GM23338 (cell line): ENCODE results near the gene KAZN. TPM values are rescaled to one million over a fixed set of nuclear protein-coding genes. Genes with fewer than 3 reads are reported as not detected.

ENCODE experiments used
- ATAC-seq: fragments of 200-7000 bp; cut with Tn5 transposase; 3 replicates; pipeline ENCODE4 v1.9.1; 2020
- DNase-seq: peaks from one replicate; pipeline ENCODE4 v3.0.0-alpha.2; 2015; ENCODE audit warnings: low spot score
- H2AFZ ChIP-seq: fragments of 200-600 bp; sonication (generic); 2 replicates; pipeline ENCODE4 v1.8.0; 2016; ENCODE audit warnings: antibody characterized with exemption, mild to moderate bottlenecking, moderate library complexity
- H3F3A ChIP-seq: fragments of 200-600 bp; sonication (generic); replicated peaks from 2 replicates; pipeline ENCODE4 v1.8.0; 2017; ENCODE audit warnings: antibody characterized with exemption, mixed run types, low read depth
- H3K27ac ChIP-seq: fragments of 200-600 bp; sonication (generic); 2 replicates; pipeline ENCODE4 v1.6.1; 2016; ENCODE audit warnings: low read depth
- H3K27me3 ChIP-seq: fragments of 200-600 bp; sonication (generic); 2 replicates; pipeline ENCODE4 v1.8.0; 2016; ENCODE audit warnings: mild to moderate bottlenecking, mixed run types, moderate library complexity; ENCODE audit not compliant: insufficient read depth
- H3K36me3 ChIP-seq: fragments of 200-600 bp; sonication (generic); 2 replicates; pipeline ENCODE4 v1.8.0; 2016; ENCODE audit warnings: mild to moderate bottlenecking; ENCODE audit not compliant: insufficient read depth
- H3K4me1 ChIP-seq: fragments of 200-600 bp; sonication (generic); 2 replicates; pipeline ENCODE4 v1.8.0; 2016; ENCODE audit warnings: mild to moderate bottlenecking, moderate library complexity; ENCODE audit not compliant: insufficient read depth
- H3K4me2 ChIP-seq: fragments of 200-600 bp; sonication (generic); 2 replicates; pipeline ENCODE4 v1.7.1; 2017; ENCODE audit warnings: mixed run types
- H3K4me3 ChIP-seq: fragments of 200-600 bp; sonication (generic); 2 replicates; pipeline ENCODE4 v1.6.1; 2016; ENCODE audit warnings: mixed run types
- H3K79me2 ChIP-seq: fragments of 200-600 bp; sonication (generic); replicated peaks from 2 replicates; pipeline ENCODE4 v1.8.0; 2017; ENCODE audit warnings: mild to moderate bottlenecking; ENCODE audit not compliant: insufficient read depth
- H3K9me2 ChIP-seq: fragments of 200-600 bp; sonication (generic); 2 replicates; pipeline ENCODE4 v1.8.0; 2017; ENCODE audit not compliant: insufficient read depth
- H4K20me1 ChIP-seq: fragments of 200-600 bp; sonication (generic); replicated peaks from 2 replicates; pipeline ENCODE4 v1.8.0; 2017; ENCODE audit warnings: mild to moderate bottlenecking; ENCODE audit not compliant: insufficient read depth
- H3K27ac Mint-ChIP-seq: 2 replicates; pipeline ENCODE4 v1.8.0; 2020; ENCODE audit warnings: inconsistent platforms, mild to moderate bottlenecking, moderate library complexity, mixed read lengths
- H3K27me3 Mint-ChIP-seq: 3 replicates; pipeline ENCODE4 v1.8.0; 2022; ENCODE audit warnings: low read depth, mild to moderate bottlenecking, moderate library complexity, mixed read lengths, inconsistent platforms; ENCODE audit not compliant: insufficient read depth, poor library complexity
- H3K36me3 Mint-ChIP-seq: 3 replicates; pipeline ENCODE4 v1.8.0; 2021; ENCODE audit warnings: low read depth, mild to moderate bottlenecking, inconsistent platforms, moderate library complexity, mixed read lengths
- H3K4me1 Mint-ChIP-seq: 3 replicates; pipeline ENCODE4 v1.8.0; 2020; ENCODE audit warnings: mild to moderate bottlenecking, inconsistent platforms, mixed read lengths
- H3K4me3 Mint-ChIP-seq: 3 replicates; pipeline ENCODE4 v1.8.0; 2021; ENCODE audit warnings: moderate library complexity, mild to moderate bottlenecking, inconsistent platforms, mixed read lengths
- H3K9me3 Mint-ChIP-seq: 3 replicates; pipeline ENCODE4 v1.8.0; 2020; ENCODE audit warnings: moderate library complexity, mild to moderate bottlenecking, inconsistent platforms, mixed read lengths
- CREB1 ChIP-seq: fragments of 250-450 bp; sonication (Bioruptor Pico); IDR thresholded peaks from 2 replicates; pipeline ENCODE4 v1.5.0; 2020; ENCODE audit warnings: low read depth, mild to moderate bottlenecking, moderate library complexity
- CTCF ChIP-seq, 2 experiments: fragments of 200-600 bp in 1 of 2; sonication (generic) in 1 of 2; conservative IDR thresholded peaks; 2 replicates each; pipeline versions ENCODE4 v1.5.1 to v1.6.1; 2016 to 2017; ENCODE audit warnings: antibody characterized with exemption in 2 of 2, low read depth in 2 of 2, mild to moderate bottlenecking in 2 of 2, moderate library complexity in 1 of 2
- EZH2phosphoT487 ChIP-seq: fragments of 200-600 bp; sonication (generic); IDR thresholded peaks from one replicate; pipeline ENCODE4 v1.8.1; 2018; ENCODE audit warnings: antibody characterized with exemption; ENCODE audit not compliant: unreplicated experiment
- JUNB ChIP-seq: IDR thresholded peaks from one replicate; pipeline ENCODE4 v1.6.1; 2016; ENCODE audit warnings: antibody characterized with exemption; ENCODE audit not compliant: unreplicated experiment
- NANOG ChIP-seq: IDR thresholded peaks from 2 replicates; pipeline ENCODE4 v1.6.1; 2016; ENCODE audit warnings: antibody characterized with exemption, borderline replicate concordance
- STAT1 ChIP-seq: IDR thresholded peaks from one replicate; pipeline ENCODE4 v1.6.1; 2016; ENCODE audit warnings: antibody characterized with exemption; ENCODE audit not compliant: unreplicated experiment
- ZNF114 ChIP-seq: fragments of 250-450 bp; sonication (Bioruptor Pico); IDR thresholded peaks from 2 replicates; pipeline ENCODE4 v1.5.0; 2020; ENCODE audit warnings: mild to moderate bottlenecking, moderate library complexity
- ZNF462 ChIP-seq: fragments of 250-450 bp; sonication (Bioruptor Pico); IDR thresholded peaks from 2 replicates; pipeline ENCODE4 v1.5.0; 2020; ENCODE audit warnings: mild to moderate bottlenecking, moderate library complexity
- polyA plus RNA-seq: library from polyadenylated mRNA; unstranded; fragments of >200 nt; fragmentation: Nextera tagmentation; extraction: Ambion mirVana; gene quantifications from 2 replicates; pipeline ENCODE4 v1.2.1, GENCODE V29; 2016
- total RNA-seq: library from RNA; depleted of rRNA; stranded (reverse); fragments of >200 nt; shearing (Covaris generic); gene quantifications from 2 replicates; pipeline ENCODE4 v1.2.3, GENCODE V29; 2014
- TF ChIP-seq, protein P1 (sequence below): IDR thresholded peaks from one replicate; pipeline ENCODE4 v1.6.1; 2018; ENCODE audit warnings: antibody characterized with exemption; ENCODE audit not compliant: unreplicated experiment
- TF ChIP-seq, protein P2 (sequence below): IDR thresholded peaks from 2 replicates; pipeline ENCODE4 v1.6.1; 2016; ENCODE audit warnings: antibody characterized with exemption

Gene KAZN
- total and polyA plus RNA-seq, 2 experiments from 2014 or later = 9.9 to 15.0 TPM

GRCh38 chr1:15049067-15049466 is 450.6 kb downstream of the KAZN start (continued):
- TF ChIP-seq ZNF462 (CRISPR knock-in tag) = no peak
- TF ChIP-seq, protein P1, sequence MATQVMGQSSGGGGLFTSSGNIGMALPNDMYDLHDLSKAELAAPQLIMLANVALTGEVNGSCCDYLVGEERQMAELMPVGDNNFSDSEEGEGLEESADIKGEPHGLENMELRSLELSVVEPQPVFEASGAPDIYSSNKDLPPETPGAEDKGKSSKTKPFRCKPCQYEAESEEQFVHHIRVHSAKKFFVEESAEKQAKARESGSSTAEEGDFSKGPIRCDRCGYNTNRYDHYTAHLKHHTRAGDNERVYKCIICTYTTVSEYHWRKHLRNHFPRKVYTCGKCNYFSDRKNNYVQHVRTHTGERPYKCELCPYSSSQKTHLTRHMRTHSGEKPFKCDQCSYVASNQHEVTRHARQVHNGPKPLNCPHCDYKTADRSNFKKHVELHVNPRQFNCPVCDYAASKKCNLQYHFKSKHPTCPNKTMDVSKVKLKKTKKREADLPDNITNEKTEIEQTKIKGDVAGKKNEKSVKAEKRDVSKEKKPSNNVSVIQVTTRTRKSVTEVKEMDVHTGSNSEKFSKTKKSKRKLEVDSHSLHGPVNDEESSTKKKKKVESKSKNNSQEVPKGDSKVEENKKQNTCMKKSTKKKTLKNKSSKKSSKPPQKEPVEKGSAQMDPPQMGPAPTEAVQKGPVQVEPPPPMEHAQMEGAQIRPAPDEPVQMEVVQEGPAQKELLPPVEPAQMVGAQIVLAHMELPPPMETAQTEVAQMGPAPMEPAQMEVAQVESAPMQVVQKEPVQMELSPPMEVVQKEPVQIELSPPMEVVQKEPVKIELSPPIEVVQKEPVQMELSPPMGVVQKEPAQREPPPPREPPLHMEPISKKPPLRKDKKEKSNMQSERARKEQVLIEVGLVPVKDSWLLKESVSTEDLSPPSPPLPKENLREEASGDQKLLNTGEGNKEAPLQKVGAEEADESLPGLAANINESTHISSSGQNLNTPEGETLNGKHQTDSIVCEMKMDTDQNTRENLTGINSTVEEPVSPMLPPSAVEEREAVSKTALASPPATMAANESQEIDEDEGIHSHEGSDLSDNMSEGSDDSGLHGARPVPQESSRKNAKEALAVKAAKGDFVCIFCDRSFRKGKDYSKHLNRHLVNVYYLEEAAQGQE = no peak

DNA sequence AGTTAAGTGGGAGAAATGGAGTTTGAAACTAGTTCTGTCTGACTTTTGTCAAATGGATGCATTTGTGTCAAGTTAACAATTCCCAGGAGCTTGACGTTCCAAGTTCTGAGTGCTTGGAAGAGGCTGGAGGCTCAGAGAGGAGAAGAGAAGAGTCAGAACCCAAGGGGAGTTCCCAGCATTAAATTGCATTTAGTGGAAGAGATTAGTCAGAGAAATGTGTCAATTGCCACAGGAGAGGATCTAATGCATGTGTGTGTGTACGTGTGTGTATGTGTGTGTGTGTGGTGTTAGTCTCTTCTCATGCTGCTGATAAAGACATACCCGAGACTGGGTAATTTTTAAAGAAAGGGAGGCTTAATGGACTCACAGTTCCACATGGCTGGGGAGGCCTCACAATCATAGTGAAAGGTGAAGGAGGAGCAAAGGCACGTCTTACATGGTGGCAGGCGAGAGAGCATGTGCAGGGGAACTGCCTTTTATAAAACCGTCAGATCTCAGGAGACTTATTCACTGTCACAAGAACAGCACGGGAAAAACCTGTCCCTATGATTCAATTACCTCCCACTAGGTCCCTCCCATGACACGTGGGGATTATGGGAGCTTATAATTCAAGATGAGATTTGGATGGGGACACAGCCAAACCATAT is 453.5 kb downstream of the KAZN start:
- no peak for DNase-seq
- H4K20me1 ChIP-seq = no peaks in the 10 kb centered on the region
- H3K4me2 ChIP-seq = no peak overlapping the region
- no peaks in the 10 kb centered on the region for H3F3A ChIP-seq
- H3K4me1 ChIP-seq = peaks cover 11% of the 10 kb centered on the region; the same call in 1 of the 2 replicates
- ATAC-seq = no peak
- H3K4me3 Mint-ChIP-seq = no peak overlapping the region
- no peaks in the 10 kb centered on the region for H3K9me2 ChIP-seq
- H2AFZ ChIP-seq = no peak overlapping the region
- TF ChIP-seq ZNF114 (CRISPR knock-in tag) = no peak
- no peak for TF ChIP-seq EZH2phosphoT487
- TF ChIP-seq CTCF (conservative IDR thresholded peaks at IDR 0.05; ENCODE audit: low read depth in 2 of 2) = no peak
- TF ChIP-seq NANOG = no peak
- TF ChIP-seq, protein P2, sequence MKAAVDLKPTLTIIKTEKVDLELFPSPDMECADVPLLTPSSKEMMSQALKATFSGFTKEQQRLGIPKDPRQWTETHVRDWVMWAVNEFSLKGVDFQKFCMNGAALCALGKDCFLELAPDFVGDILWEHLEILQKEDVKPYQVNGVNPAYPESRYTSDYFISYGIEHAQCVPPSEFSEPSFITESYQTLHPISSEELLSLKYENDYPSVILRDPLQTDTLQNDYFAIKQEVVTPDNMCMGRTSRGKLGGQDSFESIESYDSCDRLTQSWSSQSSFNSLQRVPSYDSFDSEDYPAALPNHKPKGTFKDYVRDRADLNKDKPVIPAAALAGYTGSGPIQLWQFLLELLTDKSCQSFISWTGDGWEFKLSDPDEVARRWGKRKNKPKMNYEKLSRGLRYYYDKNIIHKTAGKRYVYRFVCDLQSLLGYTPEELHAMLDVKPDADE = no peak
- TF ChIP-seq JUNB = no peak
- no peak for TF ChIP-seq STAT1
- TF ChIP-seq CREB1 (CRISPR knock-in tag) = no peak
- no peaks in the 10 kb centered on the region for H3K79me2 ChIP-seq
- H3K9me3 Mint-ChIP-seq = no peaks in the 10 kb centered on the region
- H3K4me3 ChIP-seq = no peak overlapping the region
- H3K27ac ChIP-seq = no peak overlapping the region
- no peak overlapping the region for H3K27ac Mint-ChIP-seq
- H3K27me3 Mint-ChIP-seq = peaks cover 9% of the 10 kb centered on the region
- H3K36me3 Mint-ChIP-seq = no peaks in the 10 kb centered on the region
- H3K36me3 ChIP-seq = no peaks in the 10 kb centered on the region
- H3K4me1 Mint-ChIP-seq = peaks cover 15% of the 10 kb centered on the region
- no peaks in the 10 kb centered on the region for H3K27me3 ChIP-seq
